ENCODE measurements around the gene RBM33. TPM values are rescaled to one million over a fixed set of nuclear protein-coding genes. Genes with fewer than 3 reads are reported as not detected.

Gene RBM33
- total and polyA plus RNA-seq, 10 donors, result 9.7 to 109 (median 90.0) TPM

GRCh38 chr7:155729847-155730246 lies 85.4 kb downstream of the RBM33 start:
- Histone ChIP-seq H3K4me1 (peaks cover 0 to 96% (median 48%) of the 10 kb centered on the region in 6 donors), H3K27me3 (replicated peaks in 1 of 7) (no peaks in the 10 kb centered on the region), H3K36me3 (peaks cover 0 to 68% (median 21%) of the 10 kb centered on the region in 6 donors), H3K27ac (peak overlapping the region in 1 of 8 donors; percentile 25), H3K4me3 (no peak overlapping the region), H3K9me3 (no peaks in the 10 kb centered on the region)
- intact Hi-C loops (cut with DNase I; ENCODE audit: low total_unique reads), result no loop called here
- WGBS, 5 donors, result 58 to 84% (median 67%) methylated on average over 6 of the region's 6 CpGs
- DNase-seq, result no peak
- no peak for TF ChIP-seq CTCF (IDR thresholded peaks at IDR 0.05 in 8 of 11, conservative IDR thresholded peaks at IDR 0.05 in 3 of 11)

- TF ChIP-seq POLR2AphosphoS5 (IDR thresholded peaks at IDR 0.05) (no peak), CTCF (IDR thresholded peaks at IDR 0.05 in 8 of 11, conservative IDR thresholded peaks at IDR 0.05 in 3 of 11) (no peak)
- no peaks in the 10 kb centered on the region for H3K27me3 ChIP-seq (replicated peaks in 1 of 7)
- no peaks in the 10 kb centered on the region for H3K9me3 ChIP-seq
- H3K36me3 ChIP-seq, result peaks cover 0 to 77% (median 21%) of the 10 kb centered on the region in 6 donors
- peaks cover 0 to 93% (median 37%) of the 10 kb centered on the region in 6 donors for H3K4me1 ChIP-seq
- 79 to 94% (median 87%) methylated on average over 3 of the region's 3 CpGs for WGBS, 5 donors
- no peak overlapping the region for H3K4me3 ChIP-seq
- intact Hi-C loops (cut with DNase I; ENCODE audit: low total_unique reads), result no loop called here
- peak overlapping the region in 2 of 8 donors; percentile 61 to 69 for H3K27ac ChIP-seq
- no peak for DNase-seq
Measured at GRCh38 chr7:155731380-155731779, 86.9 kb downstream of the RBM33 start.

GRCh38 chr7:155731871-155732270 lies 87.4 kb downstream of the RBM33 start:
- intact Hi-C loops (cut with DNase I; ENCODE audit: low total_unique reads), result no loop called here
- WGBS, 5 donors, result 87 to 97% (median 95%) methylated on average over 1 of the region's 1 CpG
- Histone ChIP-seq H3K9me3 (no peaks in the 10 kb centered on the region), H3K4me3 (no peak overlapping the region), H3K27ac (peak overlapping the region in 3 of 8 donors; percentile 51 to 69 (median 61)), H3K27me3 (replicated peaks in 1 of 7) (no peaks in the 10 kb centered on the region), H3K4me1 (peaks cover 0 to 93% (median 40%) of the 10 kb centered on the region in 6 donors), H3K36me3 (peaks cover 0 to 76% (median 20%) of the 10 kb centered on the region in 6 donors)
- DNase-seq, result no peak
- no peak for TF ChIP-seq POLR2A (IDR thresholded peaks at IDR 0.05)
- TF ChIP-seq CTCF (IDR thresholded peaks at IDR 0.05 in 8 of 11, conservative IDR thresholded peaks at IDR 0.05 in 3 of 11), result no peak
- no peak for TF ChIP-seq POLR2AphosphoS5 (IDR thresholded peaks at IDR 0.05)

- H3K27ac ChIP-seq, result peak overlapping the region in 5 of 8 donors; percentile 3 to 69 (median 51)
- intact Hi-C loops (cut with DNase I; ENCODE audit: low total_unique reads), result no loop called here
- no peak overlapping the region for H3K4me3 ChIP-seq
- TF ChIP-seq POLR2AphosphoS5 (IDR thresholded peaks at IDR 0.05) (no peak), POLR2A (IDR thresholded peaks at IDR 0.05) (no peak), CTCF (IDR thresholded peaks at IDR 0.05 in 8 of 11, conservative IDR thresholded peaks at IDR 0.05 in 3 of 11) (no peak)
- H3K4me1 ChIP-seq, result peaks cover 0 to 90% (median 40%) of the 10 kb centered on the region in 6 donors
- H3K9me3 ChIP-seq, result no peaks in the 10 kb centered on the region
- H3K36me3 ChIP-seq, result peaks cover 0 to 76% (median 19%) of the 10 kb centered on the region in 6 donors
- no peaks in the 10 kb centered on the region for H3K27me3 ChIP-seq (replicated peaks in 1 of 7)
- no peak for DNase-seq
- WGBS, 5 donors, result 82 to 87% (median 84%) methylated on average over 6 of the region's 6 CpGs
Measured at GRCh38 chr7:155732286-155732685, 87.8 kb downstream of the RBM33 start.
